ENCODE results near the gene RTKN.

DNA sequence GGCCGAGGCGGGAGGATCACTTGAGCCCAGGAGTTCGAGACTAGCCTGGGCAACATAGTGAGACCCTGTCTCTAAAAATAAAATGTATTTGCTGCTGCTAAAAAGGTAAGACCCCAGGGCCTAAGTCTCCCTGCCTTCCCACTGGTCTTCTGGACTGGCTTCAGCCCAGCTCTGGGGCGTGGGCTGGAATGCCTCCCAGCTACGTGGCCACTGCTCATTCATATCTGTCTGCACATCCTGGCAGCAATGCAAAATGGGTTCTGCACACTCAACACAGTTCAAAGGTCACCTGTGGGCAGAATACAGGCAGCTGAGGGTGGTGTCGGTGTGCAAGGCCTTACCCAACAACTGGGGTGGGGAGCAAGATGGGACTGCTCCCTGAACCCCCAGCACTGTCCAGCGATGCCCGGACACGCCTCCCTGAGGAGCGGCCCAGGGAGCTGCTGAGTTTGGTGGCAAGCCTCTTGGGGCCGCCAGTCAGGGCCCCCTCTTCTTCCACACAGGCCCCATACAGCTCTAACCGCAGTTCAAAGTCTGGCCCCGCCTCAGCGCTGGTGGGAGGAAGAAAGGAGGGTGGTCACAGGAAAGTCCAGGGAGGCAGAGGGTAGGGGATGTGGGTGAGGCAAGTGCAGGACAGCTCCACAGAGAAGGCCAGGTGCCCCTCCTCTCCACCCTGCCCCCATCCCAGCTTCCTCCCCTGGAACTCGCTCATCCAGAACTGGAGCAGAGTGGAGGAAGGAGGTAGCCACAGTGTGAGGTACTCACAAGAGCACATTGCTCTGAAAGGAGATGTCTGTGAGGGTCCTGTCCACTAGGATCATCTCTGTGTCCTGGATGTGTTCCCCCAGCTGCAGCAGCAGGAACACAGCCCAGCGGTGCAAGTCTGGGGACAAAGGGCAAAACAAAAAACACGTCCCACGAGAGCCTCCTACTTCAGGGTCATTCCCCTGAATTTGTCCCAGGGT, 12.0 kb downstream of the RTKN start:
- no peak for TF ChIP-seq POLR2A (IDR thresholded peaks at IDR 0.05)
- TF ChIP-seq, protein P1, sequence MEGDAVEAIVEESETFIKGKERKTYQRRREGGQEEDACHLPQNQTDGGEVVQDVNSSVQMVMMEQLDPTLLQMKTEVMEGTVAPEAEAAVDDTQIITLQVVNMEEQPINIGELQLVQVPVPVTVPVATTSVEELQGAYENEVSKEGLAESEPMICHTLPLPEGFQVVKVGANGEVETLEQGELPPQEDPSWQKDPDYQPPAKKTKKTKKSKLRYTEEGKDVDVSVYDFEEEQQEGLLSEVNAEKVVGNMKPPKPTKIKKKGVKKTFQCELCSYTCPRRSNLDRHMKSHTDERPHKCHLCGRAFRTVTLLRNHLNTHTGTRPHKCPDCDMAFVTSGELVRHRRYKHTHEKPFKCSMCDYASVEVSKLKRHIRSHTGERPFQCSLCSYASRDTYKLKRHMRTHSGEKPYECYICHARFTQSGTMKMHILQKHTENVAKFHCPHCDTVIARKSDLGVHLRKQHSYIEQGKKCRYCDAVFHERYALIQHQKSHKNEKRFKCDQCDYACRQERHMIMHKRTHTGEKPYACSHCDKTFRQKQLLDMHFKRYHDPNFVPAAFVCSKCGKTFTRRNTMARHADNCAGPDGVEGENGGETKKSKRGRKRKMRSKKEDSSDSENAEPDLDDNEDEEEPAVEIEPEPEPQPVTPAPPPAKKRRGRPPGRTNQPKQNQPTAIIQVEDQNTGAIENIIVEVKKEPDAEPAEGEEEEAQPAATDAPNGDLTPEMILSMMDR (IDR thresholded peaks at IDR 0.05) = no peak

All from adrenal gland (tissue), 5 donors.